C4-2B (cell line): Measurements from ENCODE around the gene NSMCE4A.

ENCODE experiments used
- CTCF ChIP-seq: fragments of 450-650 bp; conservative IDR thresholded peaks from 2 replicates; pipeline ENCODE4 v1.5.1; 2017; ENCODE audit warnings: mild to moderate bottlenecking
- ZFX ChIP-seq: fragments of 450-650 bp; IDR thresholded peaks from 2 replicates; pipeline ENCODE4 v1.6.1; 2017

GRCh38 chr10:122018951-122019413 is 44.0 kb upstream of the NSMCE4A start:
- TF ChIP-seq CTCF, result no peak
- TF ChIP-seq ZFX, result no peak
